H1 (cell line): ENCODE data around the gene VAT1. TPM values are rescaled to one million over a fixed set of nuclear protein-coding genes. Genes with fewer than 3 reads are reported as not detected.

Experiments used
- CTCF ChIA-PET: fragments of 300-600 bp; sonication (Branson Sonifier 250); formaldehyde crosslinking; loops from one replicate; lab custom pipeline; 2021; ENCODE audit not compliant: partially characterized antibody; lab: Charles Lee
- POLR2A ChIA-PET: fragments of 300-600 bp; sonication (Branson Sonifier 250); formaldehyde crosslinking; loops from one replicate; lab custom pipeline; 2021; ENCODE audit warnings: inconsistent platforms; ENCODE audit not compliant: partially characterized antibody; lab: Charles Lee
- DNase-seq, 2 experiments: peaks; one replicate each; pipeline versions ENCODE4 v3.0.0 to v3.0.0-alpha.2; 2010 to 2022; ENCODE audit warnings: low spot score in 2 of 2, low read depth in 1 of 2, mixed read lengths in 1 of 2
- FAIRE-seq: peaks from 2 replicates; lab custom pipeline; 2011; peaks lifted over from hg19 to GRCh38; lab: Jason Lieb, UNC
- H2AFZ ChIP-seq: 2 replicates; pipeline ENCODE4 v1.8.1; 2012; ENCODE audit warnings: low read length, inconsistent platforms
- H2AK5ac ChIP-seq: 2 replicates; pipeline ENCODE4 v1.6.1; 2013; ENCODE audit warnings: low read depth, low read length
- H2BK120ac ChIP-seq: replicated peaks from 2 replicates; pipeline ENCODE3; 2013; ENCODE audit warnings: low read depth, low read length, inconsistent platforms
- H2BK12ac ChIP-seq: 2 replicates; pipeline ENCODE4 v1.6.1; 2013; ENCODE audit warnings: low read depth, low read length
- H2BK15ac ChIP-seq: 2 replicates; pipeline ENCODE4 v1.6.1; 2013; ENCODE audit warnings: low read length
- H2BK20ac ChIP-seq: 2 replicates; pipeline ENCODE4 v1.6.1; 2013; ENCODE audit warnings: low read length
- H2BK5ac ChIP-seq: 2 replicates; pipeline ENCODE4 v1.6.1; 2013; ENCODE audit warnings: low read depth, low read length
- H3K14ac ChIP-seq: 2 replicates; pipeline ENCODE4 v1.6.1; 2013; ENCODE audit warnings: inconsistent platforms; ENCODE audit not compliant: insufficient read length
- H3K18ac ChIP-seq: 2 replicates; pipeline ENCODE4 v1.6.1; 2013; ENCODE audit warnings: low read length; ENCODE audit errors: extremely low read depth
- H3K23ac ChIP-seq: 2 replicates; pipeline ENCODE4 v1.6.1; 2013; ENCODE audit warnings: inconsistent platforms; ENCODE audit not compliant: insufficient read length
- H3K23me2 ChIP-seq: 2 replicates; pipeline ENCODE4 v1.6.1; 2013; ENCODE audit warnings: low read depth, low read length
- H3K27ac ChIP-seq: 2 replicates; pipeline ENCODE4 v1.6.1; 2011; ENCODE audit warnings: low read depth, low read length, inconsistent platforms
- H3K27me3 ChIP-seq, 4 experiments: replicated peaks in 1 of 4; 1 replicate in 1 of 4; 2 replicates in 3 of 4; pipeline versions ENCODE4 v1.6.1 to v1.8.1; 2011 to 2013; ENCODE audit warnings: low read length in 3 of 4, mild to moderate bottlenecking in 3 of 4, inconsistent platforms in 2 of 4, mixed read lengths in 2 of 4, moderate library complexity in 1 of 4; ENCODE audit not compliant: control insufficient read depth in 3 of 4, insufficient read depth in 3 of 4; ENCODE audit errors: extremely low read depth in 1 of 4
- H3K36me3 ChIP-seq, 4 experiments: 2 replicates each; pipeline versions ENCODE4 v1.6.1 to v1.8.1; 2011 to 2013; ENCODE audit warnings: mild to moderate bottlenecking in 4 of 4, low read length in 3 of 4, moderate library complexity in 2 of 4, control low read depth in 1 of 4, inconsistent platforms in 1 of 4; ENCODE audit not compliant: insufficient read depth in 4 of 4, control insufficient read depth in 2 of 4
- H3K4ac ChIP-seq: replicated peaks from 2 replicates; pipeline ENCODE3; 2013; ENCODE audit warnings: low read length, low read depth, mixed read lengths, inconsistent platforms; ENCODE audit not compliant: insufficient read length
- H3K4me1 ChIP-seq, 4 experiments: replicated peaks in 1 of 4; 1 replicate in 1 of 4; 2 replicates in 3 of 4; pipeline versions ENCODE4 v1.6.1 to v1.8.1; 2011 to 2013; ENCODE audit warnings: low read length in 3 of 4, inconsistent platforms in 2 of 4, mixed read lengths in 1 of 4; ENCODE audit not compliant: insufficient read depth in 4 of 4, control insufficient read depth in 3 of 4
- H3K4me2 ChIP-seq, 2 experiments: 2 replicates each; pipeline versions ENCODE4 v1.6.1 to v1.8.1; 2011 to 2013; ENCODE audit warnings: low read depth in 2 of 2, low read length in 2 of 2, control low read depth in 1 of 2, inconsistent platforms in 1 of 2, mild to moderate bottlenecking in 1 of 2; ENCODE audit not compliant: insufficient read depth in 1 of 2
- H3K4me3 ChIP-seq, 4 experiments: fragments of 200-600, 300-600 bp in 1 of 4; sonication (generic), shearing (Covaris generic), sonication (Bioruptor Twin) in 1 of 4; 2 replicates each; pipeline versions ENCODE4 v1.5.1 to v1.8.1; 2011 to 2016; ENCODE audit warnings: low read length in 4 of 4, low read depth in 3 of 4, control low read depth in 2 of 4, inconsistent platforms in 2 of 4, mild to moderate bottlenecking in 2 of 4, mixed read lengths in 1 of 4, moderate library complexity in 1 of 4; ENCODE audit not compliant: insufficient read depth in 2 of 4; ENCODE audit errors: extremely low read depth in 1 of 4
- H3K56ac ChIP-seq: replicated peaks from 2 replicates; pipeline ENCODE3; 2013; ENCODE audit warnings: low read depth, mild to moderate bottlenecking, mixed read lengths, low read length, inconsistent platforms; ENCODE audit not compliant: insufficient read length
- H3K79me1 ChIP-seq: 2 replicates; pipeline ENCODE4 v1.6.1; 2013; ENCODE audit warnings: low read depth, low read length, control low read depth
- H3K79me2 ChIP-seq, 2 experiments: 2 replicates each; pipeline versions ENCODE4 v1.6.1 to v1.8.1; 2012 to 2013; ENCODE audit warnings: low read length in 2 of 2, mild to moderate bottlenecking in 2 of 2, inconsistent platforms in 1 of 2; ENCODE audit not compliant: insufficient read depth in 2 of 2, control insufficient read depth in 1 of 2
- H3K9ac ChIP-seq, 4 experiments: replicated peaks in 1 of 4; 1 replicate in 1 of 4; 2 replicates in 3 of 4; pipeline versions ENCODE4 v1.6.1 to v1.8.1; 2011 to 2013; ENCODE audit warnings: low read depth in 3 of 4, low read length in 3 of 4, control low read depth in 2 of 4, mild to moderate bottlenecking in 2 of 4, moderate library complexity in 2 of 4, inconsistent platforms in 1 of 4; ENCODE audit errors: extremely low read depth in 1 of 4
- H3K9me3 ChIP-seq, 2 experiments: 2 replicates each; pipeline versions ENCODE4 v1.6.1 to v1.8.1; 2012 to 2013; ENCODE audit warnings: mild to moderate bottlenecking in 2 of 2, moderate library complexity in 2 of 2, control low read depth in 1 of 2, inconsistent platforms in 1 of 2, low read depth in 1 of 2, low read length in 1 of 2, mixed read lengths in 1 of 2; ENCODE audit not compliant: insufficient read depth in 2 of 2
- H4K20me1 ChIP-seq, 2 experiments: replicated peaks in 1 of 2; 2 replicates each; pipeline versions ENCODE3 to v1.8.1; 2011 to 2013; ENCODE audit warnings: inconsistent platforms in 2 of 2, low read length in 2 of 2, mild to moderate bottlenecking in 1 of 2; ENCODE audit not compliant: insufficient read depth in 2 of 2, control insufficient read depth in 1 of 2
- H4K5ac ChIP-seq: 2 replicates; pipeline ENCODE4 v1.6.1; 2013; ENCODE audit warnings: low read length, low read depth, mixed read lengths, inconsistent platforms; ENCODE audit not compliant: insufficient read length
- H4K8ac ChIP-seq: 2 replicates; pipeline ENCODE4 v1.8.0; 2013; ENCODE audit warnings: mild to moderate bottlenecking, moderate library complexity, low read length, inconsistent platforms; ENCODE audit not compliant: insufficient read depth; ENCODE audit errors: extremely low read depth
- H4K91ac ChIP-seq: replicated peaks from 2 replicates; pipeline ENCODE3; 2013; ENCODE audit warnings: low read length, mixed read lengths, inconsistent platforms; ENCODE audit not compliant: insufficient read length
- ATF3 ChIP-seq: IDR thresholded peaks from 2 replicates; pipeline ENCODE4 v1.6.1; 2011; ENCODE audit warnings: low read depth, mild to moderate bottlenecking, low read length; ENCODE audit not compliant: insufficient read depth
- EZH2 ChIP-seq: fragments of 200-600 bp; sonication (generic); IDR thresholded peaks from 2 replicates; pipeline ENCODE4 v1.7.1; 2012; ENCODE audit warnings: low read depth, mild to moderate bottlenecking, moderate library complexity, low read length, inconsistent platforms; ENCODE audit not compliant: severe bottlenecking
- KDM4A ChIP-seq: IDR thresholded peaks from one replicate; pipeline ENCODE4 v1.7.1; 2012; ENCODE audit warnings: low read depth, mild to moderate bottlenecking, moderate library complexity, low read length, inconsistent platforms; ENCODE audit not compliant: severe bottlenecking
- RFX5 ChIP-seq: IDR thresholded peaks from 2 replicates; pipeline ENCODE4 v1.6.1; 2011; ENCODE audit warnings: low read depth, low read length, improper control_type of control experiment, borderline replicate concordance
- WGBS, 2 experiments: shearing (Covaris generic) in 1 of 2; methylation state at CpG; one replicate each; pipeline versions ENCODE4 v1.1.6 to v1.1.7; 2013 to 2015; ENCODE audit warnings: low lambda C conversion rate in 2 of 2, mixed read lengths in 2 of 2, inconsistent platforms in 1 of 2, low coverage in 1 of 2, missing lambda C conversion rate in 1 of 2; ENCODE audit not compliant: insufficient replicate concordance in 2 of 2, insufficient coverage in 1 of 2, insufficient read length in 1 of 2; ENCODE audit errors: extremely low coverage in 1 of 2, missing lambda C conversion rate in 1 of 2; 5-methylcytosine and 5-hydroxymethylcytosine counted together
- polyA plus RNA-seq, 7 experiments: library from polyadenylated mRNA; depleted of rRNA in 3 of 7; stranded (reverse) in 5 of 7; unstranded in 2 of 7; fragments of >200 nt in 5 of 7; fragments of 200-250 nt in 2 of 7; gene quantifications; 1 replicate in 5 of 7; 2 replicates in 1 of 7; 4 replicates in 1 of 7; pipeline versions ENCODE4 v1.2.1 to v1.2.3, GENCODE V29; 2011 to 2013; ENCODE audit warnings: missing spikeins in 2 of 7, mixed read lengths in 2 of 7
- total RNA-seq: library from RNA; stranded (reverse); fragmentation: NEBNext Ultra II Directional; extraction: Animal tissue kit (Norgen Biotek cat#: 25700); gene quantifications from 2 replicates; pipeline ENCODE4 v1.2.1, GENCODE V29; 2021

Gene VAT1
- total and polyA plus RNA-seq, 2 of the 8 experiments (the other 6 are each of a cell fraction or from before 2014, with no cell fraction given) = 200 to 295 TPM

GRCh38 chr17:43040655-43041054, 18.5 kb upstream of the VAT1 start:
- H3K18ac ChIP-seq = peak overlapping the region; percentile 63; the same call in 1 of the 2 replicates
- no peak for FAIRE-seq
- 0 out of 2 replicates have a peak overlapping the region, but pooled peaks have one; percentile 3 for H2BK12ac ChIP-seq
- 78% methylated on average over 2 of the region's 2 CpGs; no CpG with 5 or more reads in 1 of the 2 experiments for WGBS, 2 experiments
- no peak overlapping the region for H3K23ac ChIP-seq
- peaks cover 2% of the 10 kb centered on the region; the same call in 1 of the 2 replicates for H3K23me2 ChIP-seq
- H4K8ac ChIP-seq = no peak overlapping the region
- H3K27ac ChIP-seq = peak overlapping the region; percentile 35
- H2BK5ac ChIP-seq = peak overlapping the region; percentile 27; the same call in 1 of the 2 replicates
- H2BK15ac ChIP-seq = no peak overlapping the region
- H3K27me3 ChIP-seq = no peaks in the 10 kb centered on the region
- peaks cover 1 to 38% (median 28%) of the 10 kb centered on the region in 4 experiments for H3K4me1 ChIP-seq
- H4K91ac ChIP-seq = peak overlapping the region; percentile 17
- no peak for DNase-seq
- H2AK5ac ChIP-seq = no peak overlapping the region; the same call in 1 of the 2 replicates
- H3K9ac ChIP-seq = no peak overlapping the region
- no peaks in the 10 kb centered on the region for H3K9me3 ChIP-seq
- no peak overlapping the region for H3K14ac ChIP-seq
- CTCF ChIA-PET = interaction anchor here (0.6 to 3.7 kb wide), 4 partner anchors 12 to 824 kb away, joined by 3 to 18 read pairs (median 5); no protein-coding TSS in a partner anchor
- TF ChIP-seq RFX5 (no peak), KDM4A (no peak), EZH2 (no peak), ATF3 (no peak)
- POLR2A ChIA-PET = interaction anchor here (0.8 to 5.6 kb wide), 5 partner anchors 10 to 275 kb away, joined by 3 to 61 read pairs (median 5); partner anchors contain the start of genes RND2 and VAT1
- no peaks in the 10 kb centered on the region for H4K20me1 ChIP-seq
- 0 out of 2 replicates have a peak overlapping the region, but pooled peaks have one; percentile 29 for H2BK20ac ChIP-seq
- peak overlapping the region; percentile 8; a peak in 2 of 4 replicates for H3K4me2 ChIP-seq
- H2AFZ ChIP-seq = no peak overlapping the region
- H3K79me2 ChIP-seq = no peaks in the 10 kb centered on the region
- H4K5ac ChIP-seq = no peak overlapping the region
- no peak overlapping the region for H3K4ac ChIP-seq
- no peaks in the 10 kb centered on the region for H3K79me1 ChIP-seq
- H3K36me3 ChIP-seq = no peaks in the 10 kb centered on the region; a peak in 1 of 8 replicates
- no peak overlapping the region for H2BK120ac ChIP-seq
- no peak overlapping the region for H3K56ac ChIP-seq
- no peak overlapping the region for H3K4me3 ChIP-seq
